HCT116 (cell line): ENCODE data around the gene TMC6. TPM values are rescaled to one million over a fixed set of nuclear protein-coding genes. Genes with fewer than 3 reads are reported as not detected.

Experiments used
- ATAC-seq: fragments of 200-7000 bp; cut with Tn5 transposase; 2 replicates; pipeline ENCODE4 v1.9.1; 2020; ENCODE audit warnings: mild to moderate bottlenecking, moderate library complexity
- BruUV-seq: library from RNA; stranded (reverse); fragments of 400-500 nt; replicated peaks from 2 replicates; lab custom pipeline; 2021; lab: Mats Ljungman, UMichigan
- CTCF ChIA-PET: fragments of 300-600 bp; sonication (Branson Sonifier 250); formaldehyde crosslinking; loops from one replicate; lab custom pipeline; 2021; ENCODE audit warnings: antibody characterized with exemption; lab: Charles Lee
- POLR2A ChIA-PET: fragments of 300-600, 350-600 bp; sonication (Branson Sonifier 250); formaldehyde crosslinking; loops from one replicate; lab custom pipeline; 2021; ENCODE audit warnings: antibody characterized with exemption; lab: Charles Lee
- RAD21 ChIA-PET, 2 experiments: fragments of 300-600 bp; sonication (Branson Sonifier 250); formaldehyde crosslinking; loops; one replicate each; lab custom pipeline; 2023; ENCODE audit warnings: low total read pairs in 2 of 2; ENCODE audit not compliant: uncharacterized antibody in 2 of 2, unreplicated experiment in 2 of 2, low non-redundant PET in 1 of 2; lab: Charles Lee
- DNase-seq: peaks from one replicate; pipeline ENCODE4 v3.0.0-alpha.2; 2010; ENCODE audit warnings: low read depth, low spot score
- H2AFZ ChIP-seq: fragments of 200-600 bp; shearing (Covaris generic), sonication (generic); 2 replicates; pipeline ENCODE4 v1.6.1; 2017; ENCODE audit warnings: low read depth, mixed run types, mixed read lengths, antibody characterized with exemption, low read length; ENCODE audit not compliant: poor library complexity, severe bottlenecking
- H3K27ac ChIP-seq: 2 replicates; pipeline ENCODE4 v1.5.1; 2012; ENCODE audit warnings: low read depth, low read length
- H3K27me3 ChIP-seq: fragments of 200-600 bp; sonication (generic); 2 replicates; pipeline ENCODE4 v1.6.1; 2016; ENCODE audit warnings: mixed run types, low read length, mixed read lengths; ENCODE audit not compliant: insufficient read depth
- H3K36me3 ChIP-seq, 2 experiments: fragments of 200-500 bp in 1 of 2; fragments of 200-600 bp in 1 of 2; sonication (Bioruptor generic) in 1 of 2; sonication (generic) in 1 of 2; 2 replicates each; pipeline versions ENCODE4 v1.5.1 to v1.6.1; 2014 to 2016; ENCODE audit warnings: low read length in 2 of 2, inconsistent platforms in 1 of 2, mixed read lengths in 1 of 2, mixed run types in 1 of 2; ENCODE audit not compliant: insufficient read depth in 2 of 2, control insufficient read depth in 1 of 2
- H3K4me1 ChIP-seq, 2 experiments: fragments of 200-600 bp in 1 of 2; sonication (generic) in 1 of 2; 2 replicates each; pipeline versions ENCODE4 v1.5.1 to v1.6.1; 2012 to 2017; ENCODE audit warnings: low read length in 2 of 2, inconsistent platforms in 1 of 2, mild to moderate bottlenecking in 1 of 2, mixed read lengths in 1 of 2, mixed run types in 1 of 2, moderate library complexity in 1 of 2; ENCODE audit not compliant: insufficient read depth in 2 of 2, control insufficient read depth in 1 of 2
- H3K4me2 ChIP-seq: fragments of 200-600 bp; sonication (generic); 2 replicates; pipeline ENCODE4 v1.6.1; 2017; ENCODE audit warnings: mixed run types, low read length, mixed read lengths
- H3K4me3 ChIP-seq, 2 experiments: fragments of 200-600 bp in 1 of 2; sonication (generic) in 1 of 2; replicated peaks in 1 of 2; 2 replicates each; pipeline ENCODE4 v1.5.1; 2011 to 2016; ENCODE audit warnings: low read length in 2 of 2, control low read depth in 1 of 2, low read depth in 1 of 2, mild to moderate bottlenecking in 1 of 2, mixed read lengths in 1 of 2, mixed run types in 1 of 2
- H3K79me2 ChIP-seq: fragments of 200-600 bp; sonication (generic); 2 replicates; pipeline ENCODE4 v1.6.1; 2017; ENCODE audit warnings: mild to moderate bottlenecking, mixed run types, low read length, moderate library complexity, mixed read lengths; ENCODE audit not compliant: insufficient read depth
- H3K9ac ChIP-seq: fragments of 200-600 bp; sonication (generic); 2 replicates; pipeline ENCODE4 v1.6.1; 2016; ENCODE audit warnings: low read length, mixed read lengths
- H3K9me2 ChIP-seq: fragments of 200-600 bp; sonication (generic), shearing (Covaris generic); 2 replicates; pipeline ENCODE4 v1.6.1; 2017; ENCODE audit warnings: mixed run types, mild to moderate bottlenecking, moderate library complexity; ENCODE audit not compliant: insufficient read depth
- H3K9me3 ChIP-seq, 2 experiments: fragments of 200-500 bp in 1 of 2; fragments of 200-600 bp in 1 of 2; sonication (Bioruptor generic) in 1 of 2; sonication (generic) in 1 of 2; 2 replicates each; pipeline ENCODE4 v1.6.1; 2014 to 2017; ENCODE audit warnings: low read length in 2 of 2, mixed read lengths in 2 of 2, inconsistent platforms in 1 of 2, low read depth in 1 of 2, mild to moderate bottlenecking in 1 of 2, mixed run types in 1 of 2, moderate library complexity in 1 of 2; ENCODE audit not compliant: control insufficient read depth in 1 of 2, insufficient read depth in 1 of 2
- H4K20me1 ChIP-seq: fragments of 200-600 bp; sonication (generic), shearing (Covaris generic); 2 replicates; pipeline ENCODE4 v1.6.1; 2017; ENCODE audit warnings: mixed run types, mild to moderate bottlenecking, moderate library complexity; ENCODE audit not compliant: insufficient read depth
- CTCF ChIP-seq, 3 experiments: fragments of 200-600 bp in 1 of 3; sonication (generic) in 1 of 3; IDR thresholded peaks in 2 of 3; conservative IDR thresholded peaks in 1 of 3; 2 replicates each; pipeline ENCODE4 v1.5.1; 2012 to 2017; ENCODE audit warnings: low read depth in 2 of 3, low read length in 2 of 3, antibody characterized with exemption in 1 of 3, borderline replicate concordance in 1 of 3, control low read depth in 1 of 3, mild to moderate bottlenecking in 1 of 3, mixed read lengths in 1 of 3, mixed run types in 1 of 3, moderate library complexity in 1 of 3; ENCODE audit not compliant: insufficient read depth in 1 of 3
- EGR1 ChIP-seq: IDR thresholded peaks from 2 replicates; pipeline ENCODE4 v1.6.1; 2012; ENCODE audit warnings: low read depth
- ELF1 ChIP-seq: IDR thresholded peaks from 2 replicates; pipeline ENCODE4 v1.6.1; 2012; ENCODE audit warnings: low read depth, borderline replicate concordance
- EZH2 ChIP-seq: fragments of 200-600 bp; sonication (generic); IDR thresholded peaks from 2 replicates; pipeline ENCODE4 v1.6.1; 2017; ENCODE audit warnings: antibody characterized with exemption, mixed run types
- FOSL1 ChIP-seq: IDR thresholded peaks from 2 replicates; pipeline ENCODE4 v1.6.1; 2012; ENCODE audit warnings: low read depth
- MAX ChIP-seq: IDR thresholded peaks from 2 replicates; pipeline ENCODE4 v1.6.1; 2012
- POLR2A ChIP-seq: IDR thresholded peaks from 2 replicates; pipeline ENCODE4 v1.7.0; 2011; ENCODE audit warnings: borderline replicate concordance; ENCODE audit not compliant: insufficient read depth, insufficient read length; ENCODE audit errors: extremely low read depth
- POLR2AphosphoS5 ChIP-seq: IDR thresholded peaks from 2 replicates; pipeline ENCODE4 v1.6.1; 2011; ENCODE audit warnings: mild to moderate bottlenecking, low read depth, low read length, moderate library complexity
- RAD21 ChIP-seq: IDR thresholded peaks from 2 replicates; pipeline ENCODE4 v1.6.1; 2012; ENCODE audit warnings: low read depth, mild to moderate bottlenecking
- SIN3A ChIP-seq: IDR thresholded peaks from 2 replicates; pipeline ENCODE4 v1.6.1; 2012; ENCODE audit warnings: low read depth
- SP1 ChIP-seq: IDR thresholded peaks from 2 replicates; pipeline ENCODE4 v1.6.1; 2012; ENCODE audit warnings: low read depth
- YY1 ChIP-seq: IDR thresholded peaks from 2 replicates; pipeline ENCODE4 v1.6.1; 2011; ENCODE audit warnings: low read length, low read depth, moderate library complexity, mild to moderate bottlenecking; ENCODE audit not compliant: insufficient replicate concordance; ENCODE audit errors: extremely low read depth
- ZFX ChIP-seq: fragments of 450-650 bp; IDR thresholded peaks from 2 replicates; pipeline ENCODE4 v1.6.1; 2017
- ZNF274 ChIP-seq: fragments of 200-500 bp; sonication (Bioruptor generic); IDR thresholded peaks from 2 replicates; pipeline ENCODE4 v1.6.1; 2014; ENCODE audit warnings: mild to moderate bottlenecking, low read depth, low read length, inconsistent platforms
- intact Hi-C: fragments of 100-400 bp; cut with micrococcal nuclease; formaldehyde crosslinking; loops from 2 replicates; pipeline ENCODE4 v1.10.0; 2022
- total RNA-seq: library from RNA; stranded (reverse); gene quantifications from one replicate; pipeline ENCODE4 v1.2.1, GENCODE V29; 2021; ENCODE audit not compliant: unreplicated experiment

TMC6 gene
- total RNA-seq, 1 experiment from 2014 or later: 142 TPM

- CTCF ChIA-PET: interaction anchor here (0.6 to 2.0 kb wide), 12 partner anchors 9 to 122 kb away, joined by 3 to 7 read pairs (median 4); partner anchors contain the start of genes AFMID and TK1
- no TSS peak for BruUV-seq
- no peaks in the 10 kb centered on the region for H3K36me3 ChIP-seq
- no peak for TF ChIP-seq MAX
- no peak for TF ChIP-seq CTCF (IDR thresholded peaks at IDR 0.05 in 2 of 3, conservative IDR thresholded peaks at IDR 0.05 in 1 of 3; ENCODE audit: borderline replicate concordance in 1 of 3, insufficient read depth in 1 of 3, low read depth in 2 of 3, low read length in 2 of 3)
- TF ChIP-seq ELF1: no peak
- no peak for TF ChIP-seq RAD21
- TF ChIP-seq SP1: no peak
- no peak for TF ChIP-seq ZNF274
- TF ChIP-seq POLR2A: no peak
- no peak for TF ChIP-seq EGR1
- TF ChIP-seq EZH2: no peak
- no peak for TF ChIP-seq POLR2AphosphoS5
- TF ChIP-seq YY1: no peak
- no peak for TF ChIP-seq SIN3A
- TF ChIP-seq ZFX: no peak
- no peak for TF ChIP-seq FOSL1
- TF ChIP-seq, all 23 proteins: peak for 0
- Histone ChIP-seq H3K9ac (peak overlapping the region; percentile 58), H3K4me2 (peak overlapping the region; percentile 82), H4K20me1 (no peaks in the 10 kb centered on the region), H3K4me1 (peaks cover 59 to 89% of the 10 kb centered on the region in 2 experiments), H3K9me3 (no peaks in the 10 kb centered on the region), H3K79me2 (no peaks in the 10 kb centered on the region), H2AFZ (no peak overlapping the region), H3K9me2 (no peaks in the 10 kb centered on the region), H3K4me3 (peak overlapping the region; percentile 13 to 44), H3K27me3 (no peaks in the 10 kb centered on the region), H3K27ac (peak overlapping the region; percentile 67)
- RAD21 ChIA-PET: interaction anchor here (0.5 to 1.4 kb wide), 4 partner anchors 13 to 219 kb away, joined by 3 to 6 read pairs (median 4); partner anchors contain the start of gene TMC6 (in 1 of the 2)
- intact Hi-C loops: loop anchor here (2.0 kb wide), 1 partner anchor 27 kb away; the partner anchor contains the start of gene SYNGR2
- no peak for DNase-seq
- peak; percentile 6 for ATAC-seq
- POLR2A ChIA-PET: interaction anchor here (0.6 to 1.8 kb wide), 9 partner anchors 12 to 203 kb away, joined by 3 to 24 read pairs (median 5); partner anchors contain the start of genes AFMID and TK1
Measured at GRCh38 chr17:78141437-78142118, 13.0 kb upstream of the TMC6 start.
